Smooth muscle cell (in vitro differentiated cells): ENCODE measurements around the gene CDK18. TPM values are rescaled to one million over a fixed set of nuclear protein-coding genes. Genes with fewer than 3 reads are reported as not detected.

Experiments used
- DNase-seq: peaks from one replicate; lab custom pipeline; 2025; ENCODE audit not compliant: unreplicated experiment; lab: John Stamatoyannopoulos, UW
- H2AFZ ChIP-seq: fragments of 200-600 bp; sonication (generic); 2 replicates; pipeline ENCODE4 v1.6.0; 2016; ENCODE audit warnings: antibody characterized with exemption, low read depth, mild to moderate bottlenecking
- H3F3A ChIP-seq: fragments of 200-600 bp; sonication (generic); 2 replicates; pipeline ENCODE4 v1.6.0; 2017; ENCODE audit warnings: antibody characterized with exemption, low read depth
- H3K27ac ChIP-seq: fragments of 200-600 bp; sonication (generic); 2 replicates; pipeline ENCODE4 v1.5.1; 2016; ENCODE audit warnings: low read depth, mild to moderate bottlenecking
- H3K27me3 ChIP-seq: fragments of 200-600 bp; sonication (generic); 2 replicates; pipeline ENCODE4 v1.6.1; 2016; ENCODE audit warnings: low read depth, mild to moderate bottlenecking
- H3K36me3 ChIP-seq: fragments of 200-600 bp; sonication (generic); 2 replicates; pipeline ENCODE4 v1.5.1; 2016; ENCODE audit warnings: low read depth
- H3K4me1 ChIP-seq: fragments of 200-600 bp; sonication (generic); 2 replicates; pipeline ENCODE4 v1.5.1; 2016; ENCODE audit warnings: low read depth
- H3K4me2 ChIP-seq: fragments of 200-600 bp; sonication (generic); 2 replicates; pipeline ENCODE4 v1.6.0; 2016; ENCODE audit warnings: mild to moderate bottlenecking
- H3K4me3 ChIP-seq: fragments of 200-600 bp; sonication (generic); 2 replicates; pipeline ENCODE4 v1.5.1; 2016; ENCODE audit warnings: mild to moderate bottlenecking
- H3K79me2 ChIP-seq: fragments of 200-600 bp; sonication (generic); 2 replicates; pipeline ENCODE4 v1.6.0; 2016; ENCODE audit warnings: low read depth, mild to moderate bottlenecking
- H3K9ac ChIP-seq: fragments of 200-600 bp; sonication (generic); 2 replicates; pipeline ENCODE4 v1.6.0; 2016; ENCODE audit warnings: low read depth
- H3K9me3 ChIP-seq: fragments of 200-600 bp; sonication (generic); replicated peaks from 2 replicates; pipeline ENCODE4 v1.5.1; 2016; ENCODE audit warnings: low read depth
- H4K20me1 ChIP-seq: fragments of 200-600 bp; sonication (generic); 2 replicates; pipeline ENCODE4 v1.6.0; 2016; ENCODE audit warnings: low read depth
- WGBS: methylation state at CpG from one replicate; pipeline ENCODE4 v1.1.7; 2016; ENCODE audit warnings: low lambda C conversion rate; 5-methylcytosine and 5-hydroxymethylcytosine counted together
- polyA plus RNA-seq: library from polyadenylated mRNA; unstranded; fragments of >200 nt; fragmentation: Nextera tagmentation; extraction: Ambion mirVana; gene quantifications from 2 replicates; pipeline ENCODE4 v1.2.1, GENCODE V29; 2016
- total RNA-seq: library from RNA; depleted of rRNA; stranded (reverse); fragments of >200 nt; gene quantifications from 2 replicates; pipeline ENCODE4 v1.2.3, GENCODE V29; 2014
- TF ChIP-seq, protein P1 (sequence below): fragments of 200-600 bp; sonication (generic); IDR thresholded peaks from 2 replicates; pipeline ENCODE4 v1.5.1; 2017; ENCODE audit warnings: borderline replicate concordance, mild to moderate bottlenecking, antibody characterized with exemption; ENCODE audit not compliant: insufficient read depth, poor library complexity, severe bottlenecking

Gene CDK18
- total and polyA plus RNA-seq, 2 experiments from 2014 or later, result 6.1 TPM

GRCh38 chr1:205570796-205571537, 66.5 kb downstream of the CDK18 start:
- TF ChIP-seq, protein P1, sequence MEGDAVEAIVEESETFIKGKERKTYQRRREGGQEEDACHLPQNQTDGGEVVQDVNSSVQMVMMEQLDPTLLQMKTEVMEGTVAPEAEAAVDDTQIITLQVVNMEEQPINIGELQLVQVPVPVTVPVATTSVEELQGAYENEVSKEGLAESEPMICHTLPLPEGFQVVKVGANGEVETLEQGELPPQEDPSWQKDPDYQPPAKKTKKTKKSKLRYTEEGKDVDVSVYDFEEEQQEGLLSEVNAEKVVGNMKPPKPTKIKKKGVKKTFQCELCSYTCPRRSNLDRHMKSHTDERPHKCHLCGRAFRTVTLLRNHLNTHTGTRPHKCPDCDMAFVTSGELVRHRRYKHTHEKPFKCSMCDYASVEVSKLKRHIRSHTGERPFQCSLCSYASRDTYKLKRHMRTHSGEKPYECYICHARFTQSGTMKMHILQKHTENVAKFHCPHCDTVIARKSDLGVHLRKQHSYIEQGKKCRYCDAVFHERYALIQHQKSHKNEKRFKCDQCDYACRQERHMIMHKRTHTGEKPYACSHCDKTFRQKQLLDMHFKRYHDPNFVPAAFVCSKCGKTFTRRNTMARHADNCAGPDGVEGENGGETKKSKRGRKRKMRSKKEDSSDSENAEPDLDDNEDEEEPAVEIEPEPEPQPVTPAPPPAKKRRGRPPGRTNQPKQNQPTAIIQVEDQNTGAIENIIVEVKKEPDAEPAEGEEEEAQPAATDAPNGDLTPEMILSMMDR, result no peak
- WGBS, result 59% methylated on average over 2 of the region's 2 CpGs
- H3K27me3 ChIP-seq, result peaks cover 98% of the 10 kb centered on the region

DNA sequence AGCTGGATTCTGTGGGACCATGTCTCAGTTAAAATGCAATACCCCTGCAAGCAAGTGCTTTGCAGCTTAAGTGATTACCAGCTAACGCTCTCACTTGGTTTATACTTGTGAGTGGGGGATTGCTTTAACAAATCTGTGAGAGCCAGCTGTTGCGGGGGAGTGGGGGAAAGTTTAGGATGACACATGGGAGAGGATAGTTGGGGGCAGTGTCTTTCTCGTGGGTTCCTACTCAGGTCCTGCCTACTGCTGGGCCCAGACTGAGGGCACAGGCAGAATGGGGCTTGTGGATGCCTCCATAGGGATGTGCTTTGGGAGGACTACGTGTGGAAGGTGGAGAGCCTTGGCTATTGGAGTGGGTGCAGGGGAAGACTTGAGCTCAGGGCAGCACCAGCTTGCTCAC, 67.3 kb downstream of the CDK18 start:
- TF ChIP-seq, protein P1, result no peak
- DNase-seq, result no peak
- no peak overlapping the region for H3K27ac ChIP-seq
- no peaks in the 10 kb centered on the region for H3K79me2 ChIP-seq
- no peaks in the 10 kb centered on the region for H3K4me1 ChIP-seq
- H3K9me3 ChIP-seq, result no peaks in the 10 kb centered on the region
- H3K27me3 ChIP-seq, result peaks cover 97% of the 10 kb centered on the region
- H3K4me3 ChIP-seq, result no peak overlapping the region
- no peak overlapping the region for H3K4me2 ChIP-seq
- 33% methylated on average over 4 of the region's 4 CpGs for WGBS
- H3F3A ChIP-seq, result no peaks in the 10 kb centered on the region
- no peak overlapping the region for H2AFZ ChIP-seq
- H4K20me1 ChIP-seq, result no peaks in the 10 kb centered on the region
- H3K36me3 ChIP-seq, result no peaks in the 10 kb centered on the region
- no peak overlapping the region for H3K9ac ChIP-seq

More at GRCh38 chr1:205570796-205571537, 66.5 kb downstream of the CDK18 start:
- Histone ChIP-seq H3K4me2 (no peak overlapping the region), H3K79me2 (no peaks in the 10 kb centered on the region), H3K9ac (no peak overlapping the region), H3K36me3 (no peaks in the 10 kb centered on the region), H3K9me3 (no peaks in the 10 kb centered on the region), H3K4me3 (no peak overlapping the region), H3K4me1 (no peaks in the 10 kb centered on the region), H3K27ac (no peak overlapping the region), H3F3A (no peaks in the 10 kb centered on the region), H4K20me1 (no peaks in the 10 kb centered on the region), H2AFZ (no peak overlapping the region)
- DNase-seq, result no peak

- no peak for DNase-seq
- H3K9me3 ChIP-seq, result no peaks in the 10 kb centered on the region
- WGBS, result 91% methylated on average over 1 of the region's 1 CpG
These were observed 68.0 kb downstream of the CDK18 start for GRCh38 chr1:205572421-205572820.

More at GRCh38 chr1:205572421-205572820, 68.0 kb downstream of the CDK18 start:
- Histone ChIP-seq H4K20me1 (no peaks in the 10 kb centered on the region), H3K9ac (no peak overlapping the region), H3K36me3 (no peaks in the 10 kb centered on the region), H3K79me2 (no peaks in the 10 kb centered on the region), H2AFZ (no peak overlapping the region), H3K4me1 (no peaks in the 10 kb centered on the region), H3K4me2 (no peak overlapping the region), H3K27ac (no peak overlapping the region), H3F3A (no peaks in the 10 kb centered on the region), H3K27me3 (peaks cover 97% of the 10 kb centered on the region), H3K4me3 (no peak overlapping the region)
- TF ChIP-seq, protein P1, result no peak
